T-helper 1 cell treated with Interleukin-12 subunit alpha and Interleukin-12 subunit beta and Interleukin-4 antibody, amounts not matched to agents 30 μg/mL and 1 μg/mL, for 36 hours (primary cell): ENCODE data around the gene SSTR4.
"Not testable (repeated sequence)": the region's sequence is repeated elsewhere in the genome, so short reads cannot be mapped to it uniquely, and the experiment has no call there.

Source experiments
- H3K27ac Mint-ChIP-seq: one replicate; pipeline ENCODE4 v1.8.0; 2021; ENCODE audit warnings: mild to moderate bottlenecking, mixed read lengths
- H3K27me3 Mint-ChIP-seq: one replicate; pipeline ENCODE4 v1.8.0; 2021; ENCODE audit warnings: low read depth, mixed read lengths
- H3K36me3 Mint-ChIP-seq: one replicate; pipeline ENCODE4 v1.8.0; 2021; ENCODE audit warnings: low read depth, mixed read lengths
- H3K4me1 Mint-ChIP-seq: one replicate; pipeline ENCODE4 v1.8.0; 2021; ENCODE audit warnings: low read depth, mixed read lengths
- H3K4me3 Mint-ChIP-seq: one replicate; pipeline ENCODE4 v1.8.0; 2021; ENCODE audit warnings: mild to moderate bottlenecking, moderate library complexity, mixed read lengths
- H3K9me3 Mint-ChIP-seq: one replicate; pipeline ENCODE4 v1.8.0; 2021; ENCODE audit warnings: mixed read lengths

SSTR4 gene

GRCh38 chr20:23034721-23035671, at the start of gene SSTR4:
TSS of gene SSTR4 (plus strand) at chr20:23035312. CDS start at chr20:23035484, 172 bp downstream.
- Mint-ChIP-seq H3K27ac (no peak within 1 kb of the TSS), H3K9me3 (no peaks in the 10 kb centered on the region), H3K27me3 (peaks cover 5% of the 10 kb centered on the region), H3K4me1 (no peaks in the 10 kb centered on the region), H3K4me3 (no peak within 1 kb of the TSS), H3K36me3 (no peaks in the 10 kb centered on the region)

- H3K9me3 Mint-ChIP-seq: peaks cover 3% of the 10 kb centered on the region
- no peaks in the 10 kb centered on the region for H3K27me3 Mint-ChIP-seq
- H3K4me1 Mint-ChIP-seq: no peaks in the 10 kb centered on the region
Measured at GRCh38 chr20:22986601-22987000, 48.5 kb upstream of the SSTR4 start.

GRCh38 chr20:22991424-22991823, 43.7 kb upstream of the SSTR4 start:
- not testable (repeated sequence) for H3K36me3 Mint-ChIP-seq, H3K4me1 Mint-ChIP-seq, H3K27ac Mint-ChIP-seq, H3K27me3 Mint-ChIP-seq, H3K9me3 Mint-ChIP-seq, H3K4me3 Mint-ChIP-seq

More at GRCh38 chr20:22986601-22987000, 48.5 kb upstream of the SSTR4 start:
- Mint-ChIP-seq H3K27ac (no peak overlapping the region), H3K4me3 (no peak overlapping the region), H3K36me3 (no peaks in the 10 kb centered on the region)

GRCh38 chr20:22993823-22994222, 41.3 kb upstream of the SSTR4 start:
- Mint-ChIP-seq H3K36me3 (no peaks in the 10 kb centered on the region), H3K9me3 (peaks cover 5% of the 10 kb centered on the region), H3K4me1 (no peaks in the 10 kb centered on the region), H3K27me3 (no peaks in the 10 kb centered on the region), H3K4me3 (no peak overlapping the region), H3K27ac (no peak overlapping the region)

GRCh38 chr20:22995923-22996322, 39.2 kb upstream of the SSTR4 start:
- Mint-ChIP-seq H3K27ac (no peak overlapping the region), H3K4me3 (no peak overlapping the region), H3K9me3 (peaks cover 5% of the 10 kb centered on the region), H3K27me3 (no peaks in the 10 kb centered on the region), H3K36me3 (no peaks in the 10 kb centered on the region), H3K4me1 (no peaks in the 10 kb centered on the region)

GRCh38 chr20:22998476-22998875, 36.6 kb upstream of the SSTR4 start:
- Mint-ChIP-seq H3K9me3 (peaks cover 5% of the 10 kb centered on the region), H3K4me3 (no peak overlapping the region), H3K4me1 (no peaks in the 10 kb centered on the region), H3K27ac (no peak overlapping the region), H3K27me3 (no peaks in the 10 kb centered on the region), H3K36me3 (no peaks in the 10 kb centered on the region)

GRCh38 chr20:22999756-23000155, 35.4 kb upstream of the SSTR4 start:
- no peaks in the 10 kb centered on the region for H3K27me3 Mint-ChIP-seq
- H3K4me1 Mint-ChIP-seq: no peaks in the 10 kb centered on the region
- H3K27ac Mint-ChIP-seq: no peak overlapping the region
- H3K9me3 Mint-ChIP-seq: peaks cover 3% of the 10 kb centered on the region
- no peak overlapping the region for H3K4me3 Mint-ChIP-seq
- H3K36me3 Mint-ChIP-seq: no peaks in the 10 kb centered on the region

GRCh38 chr20:23000232-23000947, 34.7 kb upstream of the SSTR4 start:
- no peaks in the 10 kb centered on the region for H3K4me1 Mint-ChIP-seq
- no peaks in the 10 kb centered on the region for H3K36me3 Mint-ChIP-seq
- no peak overlapping the region for H3K27ac Mint-ChIP-seq
- no peak overlapping the region for H3K4me3 Mint-ChIP-seq
- no peaks in the 10 kb centered on the region for H3K9me3 Mint-ChIP-seq
- H3K27me3 Mint-ChIP-seq: no peaks in the 10 kb centered on the region

- H3K9me3 Mint-ChIP-seq: no peaks in the 10 kb centered on the region
- H3K27ac Mint-ChIP-seq: no peak overlapping the region
- H3K27me3 Mint-ChIP-seq: no peaks in the 10 kb centered on the region
- no peaks in the 10 kb centered on the region for H3K36me3 Mint-ChIP-seq
- no peak overlapping the region for H3K4me3 Mint-ChIP-seq
- no peaks in the 10 kb centered on the region for H3K4me1 Mint-ChIP-seq
Measured at GRCh38 chr20:23002276-23002675, 32.8 kb upstream of the SSTR4 start.

GRCh38 chr20:23003077-23003635, 32.0 kb upstream of the SSTR4 start:
- Mint-ChIP-seq H3K4me3 (no peak overlapping the region), H3K36me3 (no peaks in the 10 kb centered on the region), H3K27ac (no peak overlapping the region), H3K27me3 (no peaks in the 10 kb centered on the region), H3K9me3 (no peaks in the 10 kb centered on the region), H3K4me1 (no peaks in the 10 kb centered on the region)

- Mint-ChIP-seq H3K4me3 (no peak overlapping the region), H3K4me1 (no peaks in the 10 kb centered on the region), H3K27me3 (no peaks in the 10 kb centered on the region), H3K36me3 (no peaks in the 10 kb centered on the region), H3K27ac (no peak overlapping the region), H3K9me3 (no peaks in the 10 kb centered on the region)
Measured at GRCh38 chr20:23003881-23004460, 31.1 kb upstream of the SSTR4 start.

GRCh38 chr20:23005776-23006175, 29.3 kb upstream of the SSTR4 start:
- Mint-ChIP-seq H3K4me1 (no peaks in the 10 kb centered on the region), H3K27me3 (no peaks in the 10 kb centered on the region), H3K9me3 (no peaks in the 10 kb centered on the region), H3K4me3 (no peak overlapping the region), H3K36me3 (no peaks in the 10 kb centered on the region), H3K27ac (no peak overlapping the region)

GRCh38 chr20:23007462-23007861, 27.6 kb upstream of the SSTR4 start:
- Mint-ChIP-seq H3K27ac (no peak overlapping the region), H3K4me3 (no peak overlapping the region), H3K9me3 (no peaks in the 10 kb centered on the region), H3K36me3 (no peaks in the 10 kb centered on the region), H3K4me1 (no peaks in the 10 kb centered on the region), H3K27me3 (no peaks in the 10 kb centered on the region)

- Mint-ChIP-seq H3K36me3 (no peaks in the 10 kb centered on the region), H3K27me3 (no peaks in the 10 kb centered on the region), H3K4me3 (no peak overlapping the region), H3K4me1 (no peaks in the 10 kb centered on the region), H3K9me3 (no peaks in the 10 kb centered on the region), H3K27ac (no peak overlapping the region)
Measured at GRCh38 chr20:23007886-23008655, 27.0 kb upstream of the SSTR4 start.
